HG02943 (cell line): ENCODE results near the gene AMFR.

ENCODE experiments used
- ATAC-seq: cut with Tn5 transposase; IDR thresholded peaks from one replicate; pipeline ENCODE4 v1.9.1; 2021; ENCODE audit warnings: mild to moderate bottlenecking, low read depth, moderate library complexity; ENCODE audit not compliant: unreplicated experiment

Gene AMFR

GRCh38 chr16:56364865-56365264 lies 60.5 kb downstream of the AMFR start:
- ATAC-seq: no peak

DNA sequence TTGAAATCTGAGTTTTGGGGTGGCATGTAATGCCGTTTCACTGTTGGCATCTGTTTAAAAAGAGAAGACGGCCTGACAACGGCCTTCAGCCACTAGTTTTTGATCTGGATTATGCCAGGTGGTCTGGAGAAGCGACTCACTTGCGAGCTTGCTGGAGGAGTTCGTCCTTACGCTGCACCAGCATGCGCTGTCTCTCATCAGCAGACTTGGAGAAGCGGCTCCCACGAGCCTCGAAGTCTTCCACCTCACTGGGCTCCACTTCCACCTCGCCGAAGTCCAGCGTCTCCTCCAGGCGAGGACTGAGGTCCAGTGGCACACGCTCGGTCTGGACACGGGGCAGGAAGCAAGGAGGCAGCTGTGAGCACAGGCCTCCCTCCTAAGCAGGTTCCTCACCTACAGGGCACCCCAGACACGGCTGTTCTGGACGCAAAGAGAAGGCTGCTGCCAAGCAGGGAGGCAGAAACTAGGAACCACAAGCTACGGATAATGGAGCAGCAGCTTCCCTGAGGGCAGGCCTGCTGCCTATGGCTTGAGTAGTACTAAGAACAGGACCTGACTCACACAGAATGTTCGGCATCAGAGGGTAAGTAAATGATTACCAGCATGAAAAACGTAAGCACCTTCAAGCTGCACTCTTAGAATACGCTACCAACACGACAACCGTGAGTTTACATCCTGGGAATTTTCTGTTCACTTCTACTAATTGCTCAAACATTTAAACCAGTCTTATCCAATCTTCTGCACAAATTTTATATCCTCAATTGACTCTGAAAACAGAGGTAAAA lies 61.4 kb downstream of the AMFR start:
- no peak for ATAC-seq

GRCh38 chr16:56363181-56363716 lies 62.1 kb downstream of the AMFR start:
- no peak for ATAC-seq

DNA sequence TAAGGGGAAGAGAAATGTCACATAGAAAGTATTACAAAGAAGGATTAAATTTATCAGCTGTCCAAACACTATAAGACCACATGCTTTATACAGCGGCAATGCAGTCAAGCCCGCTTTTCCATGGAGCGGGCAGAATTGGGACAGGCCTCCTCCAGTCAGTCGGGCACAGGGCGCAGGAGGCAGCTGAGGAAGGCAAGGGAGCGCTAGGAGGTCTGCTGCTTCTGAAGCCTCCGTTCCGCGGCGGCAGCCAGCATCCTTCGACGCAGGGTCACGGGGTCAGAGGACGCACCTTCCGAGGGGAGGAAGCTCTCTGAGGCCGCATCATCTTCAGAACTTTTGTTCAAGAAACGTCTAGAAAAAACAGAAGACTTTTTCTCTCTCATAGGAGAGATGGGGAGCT lies 62.6 kb downstream of the AMFR start:
- ATAC-seq: no peak

DNA sequence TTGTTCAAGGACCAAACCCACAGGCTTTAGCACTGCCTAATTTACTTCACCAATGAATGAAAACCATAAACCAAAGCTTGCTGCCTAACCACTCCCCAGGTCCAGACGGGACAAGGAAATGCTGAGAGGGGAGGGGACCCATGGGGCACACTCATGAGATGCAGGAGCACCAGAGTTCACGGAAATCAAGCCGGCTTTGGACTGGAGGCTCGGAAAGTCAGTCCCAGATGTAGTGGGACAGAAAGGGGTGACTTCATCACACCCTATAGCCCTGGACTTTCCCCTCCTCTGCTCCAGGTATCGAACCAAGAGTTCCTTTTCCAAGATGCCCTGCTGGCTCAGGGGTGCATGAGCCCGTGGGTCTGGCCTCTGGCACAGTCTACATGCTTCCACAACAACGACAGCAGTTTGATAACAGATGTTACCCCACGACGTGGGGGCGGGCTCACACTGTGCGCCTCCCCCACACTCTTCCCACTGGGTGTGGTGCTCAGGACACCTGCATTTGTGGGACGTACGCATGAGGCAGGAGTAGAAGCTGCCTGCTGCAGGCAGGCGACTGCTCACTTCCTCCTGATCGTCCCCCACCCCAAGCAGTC lies 63.2 kb downstream of the AMFR start:
- no peak for ATAC-seq

DNA sequence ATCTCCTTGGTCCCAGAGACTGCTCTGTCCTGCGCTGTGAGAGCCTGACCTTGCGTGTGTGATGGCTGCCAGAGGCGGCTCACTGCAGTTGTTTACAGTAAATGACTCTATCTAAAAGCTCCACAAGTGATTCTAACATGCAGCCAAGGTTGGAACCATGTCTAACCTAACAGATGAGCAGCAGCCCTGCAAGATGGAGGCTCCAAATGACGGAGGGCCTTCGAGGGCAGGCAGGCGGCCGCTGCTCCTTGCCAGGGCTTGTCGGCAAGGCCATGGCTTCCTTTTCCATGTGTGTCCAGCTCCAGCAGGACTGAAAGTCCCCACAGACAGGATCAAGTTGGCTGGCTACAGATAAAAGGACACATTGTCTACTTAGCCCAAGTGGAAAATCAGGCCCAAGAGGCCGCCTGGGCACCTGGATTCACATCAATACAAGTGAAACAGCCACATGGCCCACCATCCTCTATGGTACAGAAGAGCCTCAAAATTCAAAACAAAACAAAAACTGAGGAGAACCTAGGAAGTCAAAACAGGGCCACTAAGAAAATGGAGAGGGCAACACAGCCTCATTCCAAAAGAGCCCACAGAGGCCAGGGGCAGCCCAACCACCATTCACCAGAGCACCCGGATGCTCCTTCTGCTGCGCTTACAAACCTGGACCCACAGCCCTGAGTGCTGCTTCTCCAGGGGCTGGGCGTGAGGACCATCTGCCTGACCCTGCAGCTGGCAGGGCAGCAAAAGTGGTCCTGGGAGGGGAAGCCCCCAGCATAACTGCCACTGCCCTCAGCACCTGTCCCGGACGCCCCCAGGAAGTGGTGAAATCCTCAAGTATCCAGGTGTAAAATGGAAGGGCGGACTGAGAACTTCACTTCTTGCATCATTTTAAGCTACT lies 65.0 kb downstream of the AMFR start:
- ATAC-seq: no peak

GRCh38 chr16:56357765-56358322 lies 67.5 kb downstream of the AMFR start:
- ATAC-seq: no peak

- ATAC-seq: no peak
These were observed 68.0 kb downstream of the AMFR start for GRCh38 chr16:56357241-56357764.

- ATAC-seq: peak; percentile 92
These were observed 68.8 kb downstream of the AMFR start for GRCh38 chr16:56356276-56357240.

DNA sequence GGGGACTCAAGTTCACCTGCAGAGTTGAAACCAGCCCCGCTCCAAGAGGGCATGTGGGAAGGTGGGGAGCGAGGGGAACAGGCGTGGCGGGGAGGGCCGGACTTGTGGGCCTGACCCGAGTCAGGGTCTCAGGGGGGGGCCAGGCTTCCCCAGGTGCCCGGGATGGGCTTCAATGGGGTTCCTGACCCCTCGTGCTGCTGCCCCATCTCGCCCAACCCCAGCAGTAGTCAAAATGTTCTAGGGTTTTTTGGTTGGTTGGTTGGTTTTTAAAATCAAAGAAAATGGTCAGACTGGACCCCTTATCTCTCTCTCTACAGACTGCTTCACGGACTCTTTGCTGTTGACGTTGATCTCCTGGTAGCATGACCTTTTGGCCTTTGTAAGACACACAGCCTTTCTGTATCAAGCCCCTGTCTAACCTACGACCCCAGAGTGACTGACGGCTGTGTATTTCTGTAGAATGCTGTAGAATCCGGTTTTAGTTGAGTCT lies 69.5 kb downstream of the AMFR start:
- ATAC-seq: no peak

- no peak for ATAC-seq
These were observed 70.1 kb downstream of the AMFR start for GRCh38 chr16:56355221-56355620.

DNA sequence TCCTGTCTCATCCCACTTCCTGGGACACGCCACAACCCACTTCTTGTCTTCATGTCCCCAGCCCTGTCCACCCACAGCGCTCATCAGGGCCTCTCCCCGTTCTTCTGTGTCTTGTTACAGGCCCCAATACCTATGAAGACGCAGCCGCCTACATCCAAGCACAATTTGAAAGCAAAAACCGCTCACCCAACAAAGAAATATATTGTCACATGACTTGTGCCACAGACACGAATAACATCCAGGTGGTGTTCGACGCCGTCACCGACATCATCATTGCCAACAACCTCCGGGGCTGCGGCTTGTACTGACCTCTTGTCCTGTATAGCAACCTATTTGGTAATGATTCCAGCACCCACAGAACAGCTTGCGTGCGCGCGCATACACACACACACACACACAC lies 70.6 kb downstream of the AMFR start:
- ATAC-seq: no peak

DNA sequence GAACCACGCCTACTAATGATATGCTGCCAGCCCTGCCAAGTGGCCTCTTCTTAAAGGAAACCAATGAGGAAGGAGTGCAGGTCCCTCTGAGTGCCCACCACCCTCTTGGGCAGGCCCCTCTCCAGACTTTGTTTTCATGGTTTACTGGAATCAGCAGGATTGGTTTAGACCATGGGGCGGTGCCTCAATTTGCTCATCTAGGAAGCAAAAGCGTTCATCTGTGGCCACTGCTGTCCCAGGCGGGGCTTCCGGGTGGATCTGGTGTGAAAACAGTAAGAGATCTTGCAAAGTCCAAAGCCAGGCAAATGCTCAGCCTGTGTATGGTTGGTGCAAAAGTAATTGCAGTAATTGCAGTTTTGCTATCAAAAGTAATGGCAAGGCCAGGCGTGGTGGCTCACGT lies 71.3 kb downstream of the AMFR start:
- no peak for ATAC-seq

GRCh38 chr16:56353054-56353921 lies 72.1 kb downstream of the AMFR start:
- no peak for ATAC-seq

- ATAC-seq: no peak
These were observed 72.8 kb downstream of the AMFR start for GRCh38 chr16:56352351-56353053.

GRCh38 chr16:56351481-56351880 lies 73.9 kb downstream of the AMFR start:
- ATAC-seq: no peak

GRCh38 chr16:56350491-56351405 lies 74.6 kb downstream of the AMFR start:
- ATAC-seq: no peak
